Endothelial cell of umbilical vein (primary cell): ENCODE results near the gene KRTAP10-10. TPM values are rescaled to one million over a fixed set of nuclear protein-coding genes. Genes with fewer than 3 reads are reported as not detected.

Source experiments
- BruUV-seq: library from RNA; stranded (reverse); fragments of 400-500 nt; replicated peaks from 2 replicates; lab custom pipeline; 2021; lab: Mats Ljungman, UMichigan
- CTCF ChIA-PET: fragments of 300-600, 350-600 bp; sonication (Branson Sonifier 250); formaldehyde crosslinking; loops from one replicate; lab custom pipeline; 2021; ENCODE audit warnings: antibody characterized with exemption, inconsistent platforms; lab: Charles Lee
- POLR2A ChIA-PET: fragments of 300-600, 350-600 bp; sonication (Branson Sonifier 250); formaldehyde crosslinking; loops from one replicate; lab custom pipeline; 2021; ENCODE audit warnings: antibody characterized with exemption, inconsistent platforms; lab: Charles Lee
- DNase-seq: peaks from one replicate; pipeline ENCODE4 v3.0.0-alpha.2; 2011; ENCODE audit warnings: low read depth, low spot score
- FAIRE-seq: peaks from 2 replicates; lab custom pipeline; 2011; peaks lifted over from hg19 to GRCh38; lab: Jason Lieb, UNC
- H2AFZ ChIP-seq: 2 replicates; pipeline ENCODE4 v1.6.0; 2012; ENCODE audit warnings: low read depth, low read length, control low read depth, inconsistent platforms
- H3K27ac ChIP-seq: 2 replicates; pipeline ENCODE4 v1.5.1; 2011; ENCODE audit warnings: low read depth, mild to moderate bottlenecking, control low read depth, low read length, moderate library complexity; ENCODE audit not compliant: insufficient read depth
- H3K27me3 ChIP-seq, 2 experiments: 2 replicates each; pipeline versions ENCODE4 v1.6.0 to v1.6.1; 2011; ENCODE audit warnings: low read length in 2 of 2, mixed read lengths in 1 of 2; ENCODE audit not compliant: control insufficient read depth in 2 of 2, insufficient read depth in 2 of 2
- H3K36me3 ChIP-seq, 2 experiments: 2 replicates in 1 of 2; 3 replicates in 1 of 2; pipeline ENCODE4 v1.5.1; 2011; ENCODE audit warnings: low read length in 2 of 2, mild to moderate bottlenecking in 1 of 2, moderate library complexity in 1 of 2; ENCODE audit not compliant: control insufficient read depth in 2 of 2, insufficient read depth in 2 of 2; ENCODE audit errors: extremely low read depth in 1 of 2
- H3K4me1 ChIP-seq: 3 replicates; pipeline ENCODE4 v1.5.1; 2011; ENCODE audit warnings: mild to moderate bottlenecking, low read length; ENCODE audit not compliant: control insufficient read depth, insufficient read depth; ENCODE audit errors: extremely low read depth
- H3K4me2 ChIP-seq: 2 replicates; pipeline ENCODE4 v1.6.1; 2011; ENCODE audit warnings: low read length, control low read depth, mixed read lengths; ENCODE audit not compliant: insufficient read depth
- H3K4me3 ChIP-seq, 3 experiments: fragments of 200-600 bp in 1 of 3; sonication (generic), shearing (Covaris generic) in 1 of 3; replicated peaks in 1 of 3; 2 replicates each; pipeline ENCODE4 v1.5.1; 2011 to 2016; ENCODE audit warnings: control low read depth in 3 of 3, low read length in 3 of 3, mild to moderate bottlenecking in 2 of 3, inconsistent platforms in 1 of 3, low read depth in 1 of 3, moderate library complexity in 1 of 3; ENCODE audit not compliant: insufficient read depth in 1 of 3
- H3K79me2 ChIP-seq: 2 replicates; pipeline ENCODE4 v1.6.0; 2012; ENCODE audit warnings: low read length, inconsistent platforms; ENCODE audit not compliant: control insufficient read depth, insufficient read depth
- H3K9ac ChIP-seq: replicated peaks from 2 replicates; pipeline ENCODE3; 2011; ENCODE audit warnings: low read length, control low read depth; ENCODE audit not compliant: insufficient read depth; ENCODE audit errors: extremely low read depth
- H3K9me1 ChIP-seq: replicated peaks from 3 replicates; pipeline ENCODE4 v1.6.0; 2011; ENCODE audit warnings: mild to moderate bottlenecking, low read length; ENCODE audit not compliant: control insufficient read depth, insufficient read depth; ENCODE audit errors: extremely low read depth
- H3K9me3 ChIP-seq: replicated peaks from 2 replicates; pipeline ENCODE4 v1.5.1; 2012; ENCODE audit warnings: low read length, inconsistent platforms; ENCODE audit not compliant: control insufficient read depth, insufficient read depth
- H4K20me1 ChIP-seq: replicated peaks from 2 replicates; pipeline ENCODE3; 2011; ENCODE audit warnings: mild to moderate bottlenecking, low read length; ENCODE audit not compliant: control insufficient read depth, insufficient read depth; ENCODE audit errors: extremely low read depth
- EZH2 ChIP-seq: IDR thresholded peaks from 2 replicates; pipeline ENCODE4 v1.6.1; 2012; ENCODE audit warnings: borderline replicate concordance, low read depth, mild to moderate bottlenecking, moderate library complexity, low read length, inconsistent platforms; ENCODE audit not compliant: severe bottlenecking
- FOS ChIP-seq: IDR thresholded peaks from 2 replicates; pipeline ENCODE4 v1.6.1; 2011; ENCODE audit warnings: mild to moderate bottlenecking, low read length, moderate library complexity, borderline replicate concordance; ENCODE audit not compliant: insufficient read depth
- GATA2 ChIP-seq: IDR thresholded peaks from 2 replicates; pipeline ENCODE4 v1.7.0; 2011; ENCODE audit warnings: low read depth, mild to moderate bottlenecking, moderate library complexity, mixed read lengths, low read length; ENCODE audit not compliant: insufficient read length, insufficient read depth
- JUN ChIP-seq: IDR thresholded peaks from 2 replicates; pipeline ENCODE4 v1.6.1; 2011; ENCODE audit warnings: borderline replicate concordance, low read depth; ENCODE audit not compliant: insufficient read length, insufficient read depth
- MYC ChIP-seq: IDR thresholded peaks from one replicate; pipeline ENCODE4 v1.6.1; 2011; ENCODE audit warnings: mild to moderate bottlenecking, low read depth, low read length
- POLR2A ChIP-seq: IDR thresholded peaks from 2 replicates; pipeline ENCODE4 v1.6.1; 2012; ENCODE audit warnings: low read depth, mild to moderate bottlenecking, control low read depth, low read length
- POLR2AphosphoS5 ChIP-seq: IDR thresholded peaks from 2 replicates; pipeline ENCODE4 v1.6.1; 2012; ENCODE audit warnings: low read depth, mild to moderate bottlenecking, control low read depth, low read length, moderate library complexity; ENCODE audit not compliant: insufficient read depth
- dilution Hi-C: fragments of 300-500 bp; cut with MboI; formaldehyde crosslinking; loops from one replicate; pipeline ENCODE4 v1.15.0; 2019; ENCODE audit warnings: low sequenced_read_pairs; ENCODE audit not compliant: extremely low pct_ligation_motif_present
- intact Hi-C: fragments of 100-400 bp; cut with micrococcal nuclease; formaldehyde crosslinking; loops from one replicate; pipeline ENCODE4 v1.10.0; 2022
- polyA plus RNA-seq, 4 experiments: library from polyadenylated mRNA; depleted of rRNA in 3 of 4; stranded (reverse) in 3 of 4; unstranded in 1 of 4; fragments of >200 nt; gene quantifications; 2 replicates each; pipeline versions ENCODE4 v1.2.1 to v1.2.3, GENCODE V29; 2011 to 2012; ENCODE audit warnings: missing spikeins in 1 of 4
- total RNA-seq: library from RNA; stranded (reverse); gene quantifications from 2 replicates; pipeline ENCODE4 v1.2.3, GENCODE V29; 2021
- TF ChIP-seq, protein P1 (sequence below): IDR thresholded peaks from 2 replicates; pipeline ENCODE4 v1.6.1; 2011; ENCODE audit not compliant: insufficient read depth, insufficient read length

Gene KRTAP10-10
- total and polyA plus RNA-seq, 2 donors (not counting 3 experiments of a cell fraction or from before 2014, with no cell fraction given) = not detected

- Histone ChIP-seq H3K27ac (no peak overlapping the region), H3K9me1 (no peaks in the 10 kb centered on the region), H3K9ac (no peak overlapping the region), H3K4me1 (no peaks in the 10 kb centered on the region), H4K20me1 (no peaks in the 10 kb centered on the region), H3K27me3 (no peaks in the 10 kb centered on the region), H2AFZ (no peak overlapping the region), H3K79me2 (no peaks in the 10 kb centered on the region), H3K36me3 (no peaks in the 10 kb centered on the region), H3K4me3 (no peak overlapping the region), H3K4me2 (no peak overlapping the region), H3K9me3 (no peaks in the 10 kb centered on the region)
- FAIRE-seq (no peak), DNase-seq (no peak)
- dilution Hi-C loops (no loop called here), intact Hi-C loops (no loop called here)
- POLR2A ChIA-PET = no interaction called here
- CTCF ChIA-PET = no interaction called here
- no TSS peak for BruUV-seq
- TF ChIP-seq POLR2A = no peak
- TF ChIP-seq POLR2AphosphoS5 = no peak
- TF ChIP-seq MYC = no peak
- TF ChIP-seq JUN = no peak
- TF ChIP-seq, protein P1, sequence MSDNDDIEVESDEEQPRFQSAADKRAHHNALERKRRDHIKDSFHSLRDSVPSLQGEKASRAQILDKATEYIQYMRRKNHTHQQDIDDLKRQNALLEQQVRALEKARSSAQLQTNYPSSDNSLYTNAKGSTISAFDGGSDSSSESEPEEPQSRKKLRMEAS = no peak
Measured at GRCh38 chr21:44649521-44650100, 12.5 kb downstream of the KRTAP10-10 start.

GRCh38 chr21:44650265-44650972, 13.3 kb downstream of the KRTAP10-10 start:
- no peak overlapping the region for H3K4me2 ChIP-seq
- POLR2A ChIA-PET = no interaction called here
- H2AFZ ChIP-seq = no peak overlapping the region
- BruUV-seq = no TSS peak
- H3K9me1 ChIP-seq = no peaks in the 10 kb centered on the region
- no peak for FAIRE-seq
- no peak overlapping the region for H3K4me3 ChIP-seq
- CTCF ChIA-PET = no interaction called here
- no peaks in the 10 kb centered on the region for H3K27me3 ChIP-seq
- TF ChIP-seq EZH2 (no peak), GATA2 (no peak), FOS (no peak), POLR2AphosphoS5 (no peak)
- no peak overlapping the region for H3K27ac ChIP-seq
- no peaks in the 10 kb centered on the region for H3K4me1 ChIP-seq
- no peak for DNase-seq
- H4K20me1 ChIP-seq = no peaks in the 10 kb centered on the region
- H3K9me3 ChIP-seq = no peaks in the 10 kb centered on the region
- intact Hi-C loops (no loop called here), dilution Hi-C loops (no loop called here)
- no peak overlapping the region for H3K9ac ChIP-seq
- H3K36me3 ChIP-seq = no peaks in the 10 kb centered on the region
- H3K79me2 ChIP-seq = no peaks in the 10 kb centered on the region
